Measurements from ENCODE around the gene MAML3. TPM values are rescaled to one million over a fixed set of nuclear protein-coding genes. Genes with fewer than 3 reads are reported as not detected.

The MAML3 gene
- total RNA-seq, 1 donor from 2014 or later: 21.8 TPM

GRCh38 chr4:139901531-139902320 is 252.3 kb downstream of the MAML3 start:
- Mint-ChIP-seq H3K36me3 (no peaks in the 10 kb centered on the region), H3K27ac (peak overlapping the region; percentile 41), H3K4me3 (peak overlapping the region; percentile 72), H3K4me1 (ENCODE audit: unreplicated experiment) (peaks cover 37% of the 10 kb centered on the region), H3K9me3 (peaks cover 15% of the 10 kb centered on the region), H3K27me3 (no peaks in the 10 kb centered on the region)
- no peak for DNase-seq (ENCODE audit: extremely low spot score, unreplicated experiment)
- no peak for TF ChIP-seq CTCF (conservative IDR thresholded peaks at IDR 0.05)

- TF ChIP-seq CTCF (conservative IDR thresholded peaks at IDR 0.05): no peak
- Mint-ChIP-seq H3K4me1 (ENCODE audit: unreplicated experiment) (peaks cover 30% of the 10 kb centered on the region), H3K27me3 (no peaks in the 10 kb centered on the region), H3K27ac (no peak overlapping the region), H3K36me3 (no peaks in the 10 kb centered on the region), H3K4me3 (no peak overlapping the region), H3K9me3 (peaks cover 15% of the 10 kb centered on the region)
- no peak for DNase-seq (ENCODE audit: extremely low spot score, unreplicated experiment)
These were observed 253.0 kb downstream of the MAML3 start for GRCh38 chr4:139900964-139901376.

GRCh38 chr4:139899346-139899745 is 254.6 kb downstream of the MAML3 start:
- no peak overlapping the region for H3K27ac Mint-ChIP-seq
- peaks cover 9% of the 10 kb centered on the region for H3K9me3 Mint-ChIP-seq
- H3K36me3 Mint-ChIP-seq: no peaks in the 10 kb centered on the region
- H3K4me1 Mint-ChIP-seq (ENCODE audit: unreplicated experiment): peaks cover 34% of the 10 kb centered on the region
- no peaks in the 10 kb centered on the region for H3K27me3 Mint-ChIP-seq
- DNase-seq (ENCODE audit: extremely low spot score, unreplicated experiment): no peak
- TF ChIP-seq CTCF (conservative IDR thresholded peaks at IDR 0.05): no peak
- H3K4me3 Mint-ChIP-seq: no peak overlapping the region

GRCh38 chr4:139898293-139898692 is 255.7 kb downstream of the MAML3 start:
- peaks cover 1% of the 10 kb centered on the region for H3K9me3 Mint-ChIP-seq
- H3K27me3 Mint-ChIP-seq: no peaks in the 10 kb centered on the region
- no peak for DNase-seq (ENCODE audit: extremely low spot score, unreplicated experiment)
- H3K36me3 Mint-ChIP-seq: no peaks in the 10 kb centered on the region
- TF ChIP-seq CTCF (conservative IDR thresholded peaks at IDR 0.05): no peak
- H3K4me3 Mint-ChIP-seq: no peak overlapping the region
- H3K27ac Mint-ChIP-seq: no peak overlapping the region
- peaks cover 34% of the 10 kb centered on the region for H3K4me1 Mint-ChIP-seq (ENCODE audit: unreplicated experiment)

- no peak overlapping the region for H3K27ac Mint-ChIP-seq
- no peak for DNase-seq (ENCODE audit: extremely low spot score, unreplicated experiment)
- TF ChIP-seq CTCF (conservative IDR thresholded peaks at IDR 0.05): no peak
- no peaks in the 10 kb centered on the region for H3K27me3 Mint-ChIP-seq
- no peaks in the 10 kb centered on the region for H3K36me3 Mint-ChIP-seq
- no peaks in the 10 kb centered on the region for H3K9me3 Mint-ChIP-seq
- peaks cover 17% of the 10 kb centered on the region for H3K4me1 Mint-ChIP-seq (ENCODE audit: unreplicated experiment)
- no peak overlapping the region for H3K4me3 Mint-ChIP-seq
These were observed 257.8 kb downstream of the MAML3 start for GRCh38 chr4:139896091-139896604.
